GM23338 (cell line): ENCODE results near the gene XXYLT1.

ENCODE experiments used
- EZH2 ChIP-seq: fragments of 200-600 bp; sonication (generic); IDR thresholded peaks from one replicate; pipeline ENCODE4 v1.8.0; 2017; ENCODE audit warnings: antibody characterized with exemption, mild to moderate bottlenecking, low read depth; ENCODE audit not compliant: unreplicated experiment
- EZH2phosphoT487 ChIP-seq: fragments of 200-600 bp; sonication (generic); IDR thresholded peaks from one replicate; pipeline ENCODE4 v1.8.1; 2018; ENCODE audit warnings: antibody characterized with exemption; ENCODE audit not compliant: unreplicated experiment
- POLR2AphosphoS5 ChIP-seq: IDR thresholded peaks from 2 replicates; pipeline ENCODE4 v1.6.1; 2016; ENCODE audit warnings: antibody characterized with exemption, low read depth
- ZNF331 ChIP-seq: fragments of 250-450 bp; sonication (Bioruptor Pico); IDR thresholded peaks from 2 replicates; pipeline ENCODE4 v1.5.0; 2020; ENCODE audit warnings: low read depth, mild to moderate bottlenecking, moderate library complexity
- TF ChIP-seq, protein P1 (sequence below), 2 experiments: fragments of 200-600 bp in 1 of 2; sonication (generic) in 1 of 2; conservative IDR thresholded peaks; 2 replicates each; pipeline versions ENCODE4 v1.5.1 to v1.6.1; 2016 to 2017; ENCODE audit warnings: antibody characterized with exemption in 2 of 2, low read depth in 2 of 2, mild to moderate bottlenecking in 2 of 2, moderate library complexity in 1 of 2
- TF ChIP-seq, protein P2 (sequence below): IDR thresholded peaks from 2 replicates; pipeline ENCODE4 v1.6.1; 2016; ENCODE audit warnings: antibody characterized with exemption

DNA sequence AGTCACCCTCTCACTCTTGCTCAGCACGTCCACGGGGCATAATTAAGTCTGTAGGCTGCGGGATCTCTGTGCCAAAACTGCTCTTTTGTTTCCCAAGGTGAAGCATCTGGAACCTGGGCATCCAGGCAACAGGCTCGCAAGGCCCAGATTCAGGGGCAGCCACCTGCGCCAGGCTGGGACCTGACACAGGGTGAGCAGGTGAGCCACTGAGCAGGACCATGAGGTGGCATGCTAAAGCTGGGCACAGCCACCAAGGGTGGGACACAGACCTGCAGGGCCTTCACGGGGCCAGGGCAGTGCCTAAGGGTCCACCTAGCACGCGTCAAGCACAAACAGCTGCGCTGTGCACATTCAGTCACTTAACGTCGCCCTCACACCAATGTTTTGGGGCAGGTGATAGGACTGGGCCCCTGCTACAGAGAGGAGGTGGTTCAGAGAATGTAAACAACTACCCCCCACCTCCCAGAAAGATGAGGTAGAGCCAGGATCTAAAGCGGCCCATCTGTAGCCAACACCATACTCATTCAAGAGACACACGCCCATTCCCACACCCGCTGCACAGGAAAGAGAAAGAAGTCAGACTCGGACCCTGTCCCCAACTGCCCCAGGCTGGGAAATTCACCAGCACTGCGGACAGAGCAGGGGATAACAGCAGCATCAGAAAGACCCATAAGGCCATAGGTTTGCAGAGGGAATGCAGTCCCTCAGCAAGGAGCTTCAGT lies 16.3 kb downstream of the XXYLT1 start:
- TF ChIP-seq, protein P1, sequence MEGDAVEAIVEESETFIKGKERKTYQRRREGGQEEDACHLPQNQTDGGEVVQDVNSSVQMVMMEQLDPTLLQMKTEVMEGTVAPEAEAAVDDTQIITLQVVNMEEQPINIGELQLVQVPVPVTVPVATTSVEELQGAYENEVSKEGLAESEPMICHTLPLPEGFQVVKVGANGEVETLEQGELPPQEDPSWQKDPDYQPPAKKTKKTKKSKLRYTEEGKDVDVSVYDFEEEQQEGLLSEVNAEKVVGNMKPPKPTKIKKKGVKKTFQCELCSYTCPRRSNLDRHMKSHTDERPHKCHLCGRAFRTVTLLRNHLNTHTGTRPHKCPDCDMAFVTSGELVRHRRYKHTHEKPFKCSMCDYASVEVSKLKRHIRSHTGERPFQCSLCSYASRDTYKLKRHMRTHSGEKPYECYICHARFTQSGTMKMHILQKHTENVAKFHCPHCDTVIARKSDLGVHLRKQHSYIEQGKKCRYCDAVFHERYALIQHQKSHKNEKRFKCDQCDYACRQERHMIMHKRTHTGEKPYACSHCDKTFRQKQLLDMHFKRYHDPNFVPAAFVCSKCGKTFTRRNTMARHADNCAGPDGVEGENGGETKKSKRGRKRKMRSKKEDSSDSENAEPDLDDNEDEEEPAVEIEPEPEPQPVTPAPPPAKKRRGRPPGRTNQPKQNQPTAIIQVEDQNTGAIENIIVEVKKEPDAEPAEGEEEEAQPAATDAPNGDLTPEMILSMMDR (conservative IDR thresholded peaks at IDR 0.05; ENCODE audit: low read depth in 2 of 2), result no peak
- TF ChIP-seq EZH2, result no peak
- TF ChIP-seq, protein P2, sequence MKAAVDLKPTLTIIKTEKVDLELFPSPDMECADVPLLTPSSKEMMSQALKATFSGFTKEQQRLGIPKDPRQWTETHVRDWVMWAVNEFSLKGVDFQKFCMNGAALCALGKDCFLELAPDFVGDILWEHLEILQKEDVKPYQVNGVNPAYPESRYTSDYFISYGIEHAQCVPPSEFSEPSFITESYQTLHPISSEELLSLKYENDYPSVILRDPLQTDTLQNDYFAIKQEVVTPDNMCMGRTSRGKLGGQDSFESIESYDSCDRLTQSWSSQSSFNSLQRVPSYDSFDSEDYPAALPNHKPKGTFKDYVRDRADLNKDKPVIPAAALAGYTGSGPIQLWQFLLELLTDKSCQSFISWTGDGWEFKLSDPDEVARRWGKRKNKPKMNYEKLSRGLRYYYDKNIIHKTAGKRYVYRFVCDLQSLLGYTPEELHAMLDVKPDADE, result no peak
- no peak for TF ChIP-seq ZNF331 (CRISPR knock-in tag)
- no peak for TF ChIP-seq POLR2AphosphoS5
- no peak for TF ChIP-seq EZH2phosphoT487
